WI38 (cell line): ENCODE measurements around the gene COL6A3.

Experiments
- H3K4me3 ChIP-seq: 2 replicates; pipeline ENCODE4 v1.5.1; 2011; ENCODE audit warnings: low read depth, mild to moderate bottlenecking, control low read depth, low read length
- CTCF ChIP-seq: IDR thresholded peaks from 2 replicates; pipeline ENCODE4 v1.5.1; 2012; ENCODE audit warnings: low read depth, mild to moderate bottlenecking, control low read depth, low read length

COL6A3 gene

GRCh38 chr2:237299906-237300305 is 114.1 kb downstream of the COL6A3 start:
- no peak overlapping the region for H3K4me3 ChIP-seq
- TF ChIP-seq CTCF: no peak

- no peak overlapping the region for H3K4me3 ChIP-seq
- TF ChIP-seq CTCF: no peak
Observed at GRCh38 chr2:237298151-237299118, 115.5 kb downstream of the COL6A3 start.

- no peak overlapping the region for H3K4me3 ChIP-seq
- no peak for TF ChIP-seq CTCF
Observed at GRCh38 chr2:237297421-237298150, 116.4 kb downstream of the COL6A3 start.

GRCh38 chr2:237296756-237297155 is 117.2 kb downstream of the COL6A3 start:
- no peak overlapping the region for H3K4me3 ChIP-seq
- TF ChIP-seq CTCF: no peak

GRCh38 chr2:237295889-237296480 is 118.0 kb downstream of the COL6A3 start:
- H3K4me3 ChIP-seq: no peak overlapping the region
- no peak for TF ChIP-seq CTCF

GRCh38 chr2:237294460-237294859 is 119.5 kb downstream of the COL6A3 start:
- H3K4me3 ChIP-seq: no peak overlapping the region
- no peak for TF ChIP-seq CTCF
